SW 1271 (cell line): Measurements from ENCODE around the gene INTS11.

Experiments
- DNase-seq, 2 experiments: peaks; one replicate each; lab custom pipeline; 2025; lab: John Stamatoyannopoulos, UW

Gene INTS11

GRCh38 chr1:1299686-1300351, 24.6 kb downstream of the INTS11 start:
- no peak for DNase-seq

GRCh38 chr1:1298861-1299685, 25.4 kb downstream of the INTS11 start:
- no peak for DNase-seq

GRCh38 chr1:1297802-1298424, 26.5 kb downstream of the INTS11 start:
- DNase-seq, result no peak

GRCh38 chr1:1296070-1297061, 28.1 kb downstream of the INTS11 start:
- DNase-seq, result no peak

- no peak for DNase-seq
Observed at GRCh38 chr1:1295154-1295923, 29.1 kb downstream of the INTS11 start.

GRCh38 chr1:1294250-1294890, 30.1 kb downstream of the INTS11 start:
- no peak for DNase-seq

GRCh38 chr1:1293263-1294249, 30.9 kb downstream of the INTS11 start:
- DNase-seq, result no peak

GRCh38 chr1:1292851-1293250, 31.6 kb downstream of the INTS11 start:
- DNase-seq, result no peak

GRCh38 chr1:1292442-1292779, 32.0 kb downstream of the INTS11 start:
- no peak for DNase-seq

GRCh38 chr1:1291548-1292441, 32.7 kb downstream of the INTS11 start:
- DNase-seq, result peak in 1 of 2 experiments; percentile 36

- DNase-seq, result no peak
Observed at GRCh38 chr1:1291023-1291528, 33.4 kb downstream of the INTS11 start.

- peak in 1 of 2 experiments; percentile 29 for DNase-seq
Observed at GRCh38 chr1:1290238-1290731, 34.2 kb downstream of the INTS11 start.

- DNase-seq, result no peak
Observed at GRCh38 chr1:1287288-1288110, 37.0 kb downstream of the INTS11 start.

GRCh38 chr1:1286313-1287261, 37.9 kb downstream of the INTS11 start:
- DNase-seq, result no peak

GRCh38 chr1:1285611-1286311, 38.7 kb downstream of the INTS11 start:
- no peak for DNase-seq
